SJSA1 (cell line): Measurements from ENCODE around the gene GAN. TPM values are rescaled to one million over a fixed set of nuclear protein-coding genes. Genes with fewer than 3 reads are reported as not detected.
"Not testable (repeated sequence)": the region's sequence is repeated elsewhere in the genome, so short reads cannot be mapped to it uniquely, and the experiment has no call there.

Source experiments
- DNase-seq, 2 experiments: peaks; one replicate each; pipeline ENCODE4 v3.0.0-alpha.2; 2015 to 2020; ENCODE audit warnings: low spot score in 2 of 2, low read depth in 1 of 2
- H3K27ac ChIP-seq: fragments of 250-450 bp; sonication (Bioruptor Pico); 2 replicates; pipeline ENCODE4 v1.5.1; 2020; ENCODE audit warnings: mild to moderate bottlenecking, moderate library complexity
- H3K27me3 ChIP-seq: fragments of 250-450 bp; sonication (Bioruptor Pico); replicated peaks from 2 replicates; pipeline ENCODE4 v1.5.1; 2020; ENCODE audit warnings: mild to moderate bottlenecking, moderate library complexity
- H3K36me3 ChIP-seq: fragments of 250-450 bp; sonication (Bioruptor Pico); 2 replicates; pipeline ENCODE4 v1.5.1; 2020; ENCODE audit warnings: mild to moderate bottlenecking
- H3K4me1 ChIP-seq: fragments of 250-450 bp; sonication (Bioruptor Pico); replicated peaks from 2 replicates; pipeline ENCODE4 v1.6.1; 2021; ENCODE audit warnings: mild to moderate bottlenecking
- H3K4me3 ChIP-seq: fragments of 250-450 bp; sonication (Bioruptor Pico); 2 replicates; pipeline ENCODE4 v1.5.1; 2020; ENCODE audit warnings: mild to moderate bottlenecking
- H3K9me3 ChIP-seq: fragments of 250-450 bp; sonication (Bioruptor Pico); replicated peaks from 2 replicates; pipeline ENCODE4 v1.5.1; 2020; ENCODE audit warnings: mild to moderate bottlenecking
- total RNA-seq: library from RNA; depleted of rRNA; stranded (reverse); fragments of >200 nt; shearing (Covaris generic); gene quantifications from 2 replicates; pipeline ENCODE4 v1.2.3, GENCODE V29; 2014

GAN gene
- total RNA-seq, 1 experiment from 2014 or later: 7.5 TPM

DNA sequence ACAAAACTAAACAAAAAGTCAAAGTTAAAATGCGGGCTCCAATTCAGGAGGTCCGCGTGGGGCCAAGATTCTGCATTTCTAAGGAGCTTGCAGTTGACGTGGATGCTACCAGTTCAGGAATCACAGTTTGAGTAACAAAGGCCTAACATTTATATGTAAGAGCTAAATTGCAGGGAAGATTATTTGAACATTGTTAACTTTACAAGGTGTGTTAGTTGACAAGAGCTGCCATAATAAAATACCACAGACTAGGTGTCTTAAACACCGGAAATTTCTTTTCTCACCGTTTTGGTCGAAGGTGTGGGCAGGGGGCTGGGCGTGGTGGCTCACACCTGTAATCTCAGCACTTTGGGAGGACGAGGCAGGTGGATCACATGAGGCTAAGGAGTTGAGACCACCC, 105.0 kb downstream of the GAN start:
- Histone ChIP-seq H3K36me3 (no peaks in the 10 kb centered on the region), H3K9me3 (no peaks in the 10 kb centered on the region), H3K27ac (no peak overlapping the region), H3K27me3 (no peaks in the 10 kb centered on the region), H3K4me3 (no peak overlapping the region), H3K4me1 (peaks cover 4% of the 10 kb centered on the region)
- DNase-seq: no peak

DNA sequence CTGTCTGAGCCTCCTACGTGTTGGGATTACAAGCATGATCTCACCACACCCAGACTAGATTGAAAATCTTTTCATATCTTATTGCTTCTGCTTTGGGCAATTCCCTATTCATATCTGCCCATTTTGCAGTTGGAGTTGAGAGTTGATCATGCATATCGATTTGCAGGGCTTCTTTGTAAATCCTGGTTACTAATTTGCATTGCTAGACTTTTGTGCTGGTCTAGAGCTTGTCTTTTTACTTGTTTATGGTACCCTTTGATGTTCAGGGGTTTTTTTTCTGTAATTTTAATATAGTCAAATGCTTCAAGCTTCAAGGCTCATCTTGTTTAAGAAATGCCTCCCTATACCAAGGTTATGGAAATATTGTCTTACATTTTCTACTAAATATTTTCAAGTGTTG, 106.4 kb downstream of the GAN start:
- no peak for DNase-seq
- H3K36me3 ChIP-seq: no peaks in the 10 kb centered on the region
- no peaks in the 10 kb centered on the region; the same call in 1 of the 2 replicates for H3K4me1 ChIP-seq
- H3K9me3 ChIP-seq: no peaks in the 10 kb centered on the region
- H3K27me3 ChIP-seq: no peaks in the 10 kb centered on the region
- H3K4me3 ChIP-seq: no peak overlapping the region
- no peak overlapping the region for H3K27ac ChIP-seq

DNA sequence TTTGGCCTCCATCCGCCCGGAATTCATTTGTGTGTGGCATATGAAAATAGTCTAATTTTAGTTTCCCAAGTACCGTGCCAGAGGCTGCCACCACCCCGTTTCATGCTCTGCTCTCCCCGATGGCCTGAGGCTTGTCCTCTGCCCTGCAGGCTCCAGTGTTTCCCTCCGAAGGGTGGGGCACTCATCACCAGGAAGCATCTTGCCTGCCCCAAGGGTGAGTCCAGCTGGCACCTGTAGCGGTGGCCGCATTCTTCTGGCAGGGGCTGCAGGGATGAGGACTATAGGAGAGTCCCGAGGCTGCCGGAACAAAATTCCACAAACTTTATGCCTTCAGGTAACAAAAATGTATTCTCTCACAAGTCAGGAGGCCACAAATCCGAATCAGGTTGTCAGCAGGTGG, 106.8 kb downstream of the GAN start:
- no peaks in the 10 kb centered on the region for H3K4me1 ChIP-seq
- no peak for DNase-seq
- H3K36me3 ChIP-seq: no peaks in the 10 kb centered on the region
- H3K4me3 ChIP-seq: no peak overlapping the region
- no peaks in the 10 kb centered on the region for H3K27me3 ChIP-seq
- no peaks in the 10 kb centered on the region for H3K9me3 ChIP-seq
- H3K27ac ChIP-seq: no peak overlapping the region

DNA sequence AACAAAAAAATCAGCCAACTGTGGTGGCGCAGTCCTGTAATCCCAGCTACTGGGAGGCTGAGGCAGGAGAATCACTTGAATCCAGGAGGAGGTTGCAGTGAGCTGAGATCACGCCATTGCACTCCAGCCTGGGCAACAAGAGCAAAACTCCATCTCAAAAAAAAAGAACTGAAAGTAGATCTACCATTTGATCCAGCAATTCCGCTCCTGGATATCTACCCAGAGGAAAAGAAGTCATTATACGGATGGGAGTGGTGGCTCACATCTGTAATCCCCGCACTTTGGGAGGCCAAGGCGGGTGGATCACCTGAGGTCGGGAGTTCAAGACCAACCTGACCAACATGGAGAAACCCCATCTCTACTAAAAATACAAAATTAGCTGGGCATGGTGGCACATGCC, 107.4 kb downstream of the GAN start:
- not testable (repeated sequence) for H3K27me3 ChIP-seq, H3K36me3 ChIP-seq, DNase-seq, H3K4me3 ChIP-seq, H3K27ac ChIP-seq, H3K4me1 ChIP-seq, H3K9me3 ChIP-seq

DNA sequence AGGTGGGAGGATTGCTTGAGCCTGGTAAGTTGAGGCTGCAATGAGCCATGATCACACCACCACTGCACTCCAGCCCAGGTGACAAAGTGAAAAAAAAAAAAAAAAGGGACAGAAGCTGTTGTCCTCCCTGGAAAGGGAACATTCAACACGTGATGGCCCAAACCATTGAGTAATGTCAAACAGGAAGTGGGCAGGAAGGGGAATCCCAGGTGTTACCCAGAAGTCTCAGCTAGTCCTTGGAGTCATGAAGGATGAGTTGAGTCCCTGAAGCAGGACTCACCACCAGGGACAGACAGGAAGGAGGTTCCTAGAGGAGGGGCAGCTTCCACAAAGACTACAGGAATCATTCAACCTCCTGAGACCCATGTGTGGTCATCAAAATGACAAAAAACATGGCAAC, 110.0 kb downstream of the GAN start:
- H3K27me3 ChIP-seq: no peaks in the 10 kb centered on the region
- no peaks in the 10 kb centered on the region for H3K36me3 ChIP-seq
- H3K9me3 ChIP-seq: no peaks in the 10 kb centered on the region
- DNase-seq: no peak
- 0 out of 2 replicates have a peak, but pooled peaks cover 3% of the 10 kb centered on the region for H3K4me1 ChIP-seq
- no peak overlapping the region for H3K27ac ChIP-seq
- H3K4me3 ChIP-seq: no peak overlapping the region

DNA sequence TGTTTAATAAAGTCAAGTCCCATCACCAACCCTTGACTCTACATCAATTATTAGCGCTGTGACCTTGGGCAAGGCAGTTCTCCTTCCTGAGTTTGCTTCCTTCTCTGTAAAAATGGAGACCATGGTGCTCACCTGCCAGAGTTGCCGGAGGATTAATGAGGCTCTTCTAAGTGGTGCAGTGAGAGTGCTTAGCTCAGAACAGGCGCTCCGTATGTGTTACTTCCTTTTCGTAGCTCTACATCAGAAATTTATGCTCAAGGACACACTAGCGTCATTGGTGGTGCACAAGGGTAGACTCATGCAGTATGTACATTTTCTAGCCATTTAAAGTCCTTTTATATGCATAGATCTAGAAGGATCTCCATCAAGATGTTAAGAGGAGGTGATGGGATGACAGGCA, 112.5 kb downstream of the GAN start:
- Histone ChIP-seq H3K36me3 (no peaks in the 10 kb centered on the region), H3K27me3 (no peaks in the 10 kb centered on the region), H3K4me3 (no peak overlapping the region), H3K4me1 (peaks cover 15% of the 10 kb centered on the region), H3K9me3 (no peaks in the 10 kb centered on the region), H3K27ac (no peak overlapping the region)
- no peak for DNase-seq

DNA sequence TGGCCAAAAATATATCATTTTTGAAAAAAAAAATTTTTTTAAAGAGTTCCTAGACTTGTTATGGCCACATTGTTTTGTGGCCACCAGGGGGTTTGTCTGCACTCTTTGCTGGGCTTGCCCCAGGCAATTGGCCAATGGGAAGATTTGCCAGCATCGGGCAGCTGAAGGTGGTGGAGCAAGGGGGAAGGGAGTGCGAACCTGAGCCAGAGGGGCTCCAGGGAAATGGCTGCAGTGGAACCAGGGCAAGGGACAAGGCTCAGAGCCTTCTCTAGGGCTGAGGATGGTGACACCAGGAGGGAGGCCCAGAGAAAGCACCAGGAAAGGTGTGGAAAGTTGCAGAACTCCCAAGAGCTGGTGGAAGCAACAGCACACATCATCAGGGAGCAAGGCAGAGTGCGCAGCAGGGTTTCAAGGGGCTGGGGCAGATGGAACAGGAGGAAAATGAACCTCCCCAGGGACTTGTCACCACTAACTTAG, 114.3 kb downstream of the GAN start:
- Histone ChIP-seq H3K4me1 (peaks cover 22% of the 10 kb centered on the region), H3K36me3 (no peaks in the 10 kb centered on the region), H3K27me3 (no peaks in the 10 kb centered on the region), H3K4me3 (no peak overlapping the region), H3K9me3 (no peaks in the 10 kb centered on the region), H3K27ac (no peak overlapping the region)
- peak; percentile 30 to 65 for DNase-seq

DNA sequence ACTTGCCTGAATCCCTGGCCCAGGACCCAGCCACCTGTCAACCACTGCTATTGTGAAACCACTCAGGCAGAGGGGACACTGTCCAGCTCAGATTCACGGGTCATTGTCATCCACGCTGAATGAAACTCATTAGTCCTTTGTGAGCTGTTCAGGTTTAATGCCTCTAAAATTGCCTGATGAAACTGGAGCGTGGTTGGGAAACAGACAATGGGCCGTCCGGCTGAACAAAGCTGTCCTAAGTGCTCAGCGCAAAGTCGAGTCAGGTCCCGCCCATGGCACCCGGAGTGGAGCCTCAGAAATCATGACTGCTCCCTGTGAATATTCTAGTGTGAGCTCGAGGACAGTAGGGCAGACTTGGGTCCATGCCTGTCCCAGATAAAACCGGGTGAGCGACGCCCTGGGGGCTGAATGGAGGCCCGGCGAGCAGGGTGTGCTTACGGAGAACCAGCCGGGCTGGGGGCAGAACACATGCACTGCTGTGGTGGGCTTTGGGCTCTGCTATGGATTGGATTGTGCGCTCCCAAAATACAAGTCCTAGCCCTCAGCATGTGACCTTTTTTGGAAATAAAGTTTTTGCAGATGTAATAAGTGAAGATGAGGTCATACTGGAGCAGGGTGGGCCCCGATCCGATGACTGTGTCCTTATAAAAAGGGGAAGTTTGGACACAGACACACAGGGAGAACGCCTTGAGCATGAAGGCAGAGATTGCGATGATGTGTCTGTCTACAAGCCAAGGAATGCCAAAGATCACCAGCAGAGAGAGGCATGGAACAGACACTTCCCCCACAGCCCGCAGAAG, 117.0 kb downstream of the GAN start:
- no peaks in the 10 kb centered on the region for H3K36me3 ChIP-seq
- DNase-seq: peak; percentile 73 to 81
- peaks cover 22% of the 10 kb centered on the region for H3K4me1 ChIP-seq
- no peak overlapping the region for H3K4me3 ChIP-seq
- peak overlapping the region; percentile 61 for H3K27ac ChIP-seq
- no peaks in the 10 kb centered on the region for H3K27me3 ChIP-seq
- H3K9me3 ChIP-seq: no peaks in the 10 kb centered on the region

DNA sequence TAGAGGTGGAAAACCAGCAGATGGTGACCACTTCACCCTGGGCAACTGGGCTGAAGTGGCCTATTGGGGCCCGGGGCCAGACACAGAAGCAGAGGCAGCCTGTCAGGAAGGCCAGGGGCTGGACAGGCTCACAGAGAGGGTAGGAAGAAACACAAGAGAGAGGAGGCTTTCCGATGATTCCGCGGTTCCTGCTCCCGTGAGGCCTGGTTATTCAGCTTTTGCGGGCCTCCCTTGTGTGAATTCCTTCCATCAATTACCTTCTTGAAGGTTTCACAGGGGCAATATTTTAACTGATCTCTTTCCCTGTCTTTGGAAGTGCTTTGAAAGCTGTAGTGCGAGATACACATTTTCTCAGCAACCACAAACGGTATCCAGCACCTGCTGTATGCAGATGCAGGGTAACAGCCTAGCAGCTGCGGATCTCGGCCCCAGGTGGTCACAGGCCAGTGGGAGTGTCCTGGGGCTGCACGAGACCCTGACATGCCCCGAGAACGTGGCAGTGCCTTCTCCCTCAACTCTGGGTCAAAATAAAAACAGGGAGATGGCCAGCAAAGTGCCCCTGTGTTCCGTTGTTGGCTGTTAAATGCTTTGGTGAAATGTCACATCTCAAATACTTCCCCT, 118.3 kb downstream of the GAN start:
- DNase-seq: no peak
- Histone ChIP-seq H3K27me3 (no peaks in the 10 kb centered on the region), H3K36me3 (no peaks in the 10 kb centered on the region), H3K27ac (no peak overlapping the region), H3K4me1 (peaks cover 22% of the 10 kb centered on the region), H3K9me3 (no peaks in the 10 kb centered on the region), H3K4me3 (no peak overlapping the region)

DNA sequence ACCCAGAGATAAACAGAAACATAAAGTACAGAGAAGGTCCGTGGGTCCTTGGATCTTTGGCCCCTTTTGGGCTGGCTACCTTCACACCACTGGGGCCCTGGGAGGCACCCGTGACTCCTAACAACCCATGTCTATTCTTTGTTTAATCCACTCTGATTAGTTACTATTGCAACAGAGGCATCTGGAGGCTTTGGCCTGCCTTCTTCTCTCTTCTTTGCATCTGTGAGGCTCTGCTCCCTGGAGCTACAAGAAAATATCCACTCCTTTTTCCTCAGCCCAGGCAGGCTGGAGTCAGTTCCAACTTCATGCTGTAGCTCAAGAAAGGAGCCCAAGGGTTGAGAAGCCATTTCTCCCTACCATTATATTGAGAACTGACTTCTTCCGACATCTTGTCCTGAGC, 120.3 kb downstream of the GAN start:
- no peak overlapping the region for H3K4me3 ChIP-seq
- H3K4me1 ChIP-seq: peaks cover 19% of the 10 kb centered on the region
- no peaks in the 10 kb centered on the region for H3K27me3 ChIP-seq
- no peak for DNase-seq
- no peaks in the 10 kb centered on the region for H3K9me3 ChIP-seq
- H3K27ac ChIP-seq: no peak overlapping the region
- no peaks in the 10 kb centered on the region for H3K36me3 ChIP-seq

DNA sequence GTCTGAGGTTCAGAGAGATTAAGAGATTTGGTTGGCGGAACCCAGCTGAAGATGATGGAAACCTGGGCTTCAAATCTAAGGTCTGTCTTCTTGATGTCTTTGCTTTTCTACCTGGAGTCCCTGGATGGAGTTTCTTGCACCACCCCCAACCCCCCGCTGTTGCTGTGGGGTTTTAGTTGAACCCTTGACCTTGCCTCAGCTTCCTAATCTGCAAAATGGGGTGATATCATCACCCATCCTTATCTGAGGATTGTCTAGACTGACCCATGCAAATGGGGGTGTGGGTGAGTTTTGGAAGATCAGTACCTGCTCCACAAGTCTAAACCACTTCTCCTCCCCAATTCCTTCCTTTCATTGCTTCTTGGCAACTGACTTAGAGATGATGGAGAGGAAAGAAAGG, 120.8 kb downstream of the GAN start:
- Histone ChIP-seq H3K36me3 (no peaks in the 10 kb centered on the region), H3K27ac (no peak overlapping the region), H3K9me3 (no peaks in the 10 kb centered on the region), H3K4me1 (peaks cover 19% of the 10 kb centered on the region), H3K27me3 (no peaks in the 10 kb centered on the region), H3K4me3 (no peak overlapping the region)
- no peak for DNase-seq

DNA sequence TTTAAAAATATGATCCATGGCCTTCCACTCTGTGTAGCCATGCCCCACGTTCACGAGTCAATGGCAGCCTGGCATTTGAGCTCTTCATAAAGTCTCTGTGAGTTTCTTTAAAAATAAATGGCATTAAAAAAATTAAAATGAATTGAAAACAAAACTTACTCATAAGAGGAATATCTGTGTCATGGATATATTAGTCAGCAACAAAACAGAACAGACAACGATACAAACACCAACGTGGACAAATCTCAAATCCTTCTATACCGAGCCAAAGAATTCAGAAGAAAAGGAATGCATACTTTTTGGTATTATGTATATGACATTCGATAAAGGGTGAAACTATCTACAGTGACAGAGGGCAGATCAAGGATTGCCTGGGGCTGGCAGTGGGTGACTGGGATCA, 121.6 kb downstream of the GAN start:
- Histone ChIP-seq H3K4me3 (no peak overlapping the region), H3K27me3 (no peaks in the 10 kb centered on the region), H3K27ac (no peak overlapping the region), H3K4me1 (peaks cover 15% of the 10 kb centered on the region), H3K36me3 (no peaks in the 10 kb centered on the region), H3K9me3 (no peaks in the 10 kb centered on the region)
- no peak for DNase-seq

DNA sequence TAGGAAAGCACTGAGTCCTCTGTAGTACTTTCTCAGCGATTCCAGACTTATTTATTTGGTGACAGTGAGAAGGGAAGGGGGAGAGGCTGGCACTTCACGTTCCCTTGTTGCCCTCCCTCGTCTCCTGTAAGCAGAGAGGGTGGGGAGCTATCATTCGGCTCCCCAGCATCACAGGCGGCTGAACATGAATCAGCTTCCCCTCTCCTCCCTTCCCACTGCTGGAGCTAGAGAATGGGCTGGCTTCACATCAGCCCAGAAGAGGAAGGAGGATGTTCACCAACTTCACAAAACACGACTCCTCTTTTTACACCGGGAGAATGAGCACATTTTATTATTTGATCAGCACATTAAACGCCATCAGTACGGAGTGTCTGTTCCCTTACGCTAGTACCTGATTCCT, 123.1 kb downstream of the GAN start:
- H3K27me3 ChIP-seq: no peaks in the 10 kb centered on the region
- H3K9me3 ChIP-seq: no peaks in the 10 kb centered on the region
- no peak overlapping the region for H3K27ac ChIP-seq
- H3K4me3 ChIP-seq: no peak overlapping the region
- no peak for DNase-seq
- 0 out of 2 replicates have a peak, but pooled peaks cover 2% of the 10 kb centered on the region for H3K4me1 ChIP-seq
- no peaks in the 10 kb centered on the region for H3K36me3 ChIP-seq
